Measurements from ENCODE around the gene TMEM185B.
"Not testable (repeated sequence)": the region's sequence is repeated elsewhere in the genome, so short reads cannot be mapped to it uniquely, and the experiment has no call there.

TMEM185B gene

DNA sequence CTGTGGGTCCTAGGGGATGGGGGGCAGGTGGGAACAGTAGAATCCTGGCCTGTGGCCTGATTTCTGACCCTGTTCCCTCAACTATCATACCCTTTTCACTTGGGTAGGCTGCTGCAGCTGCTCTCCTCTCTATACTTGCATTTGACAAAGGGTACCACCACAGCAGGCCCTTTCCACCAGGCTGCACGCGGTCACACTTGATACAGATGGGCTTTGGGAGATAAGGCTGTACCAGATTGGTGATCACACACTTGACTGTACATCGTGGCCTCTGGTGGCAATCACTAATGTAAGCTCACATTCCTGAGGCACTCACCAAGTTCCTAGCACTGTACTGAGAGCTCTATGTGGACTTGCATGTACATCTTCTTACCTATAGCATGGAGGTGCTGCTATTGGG lies 27.9 kb upstream of the TMEM185B start:
- DNase-seq, result no peak

DNA sequence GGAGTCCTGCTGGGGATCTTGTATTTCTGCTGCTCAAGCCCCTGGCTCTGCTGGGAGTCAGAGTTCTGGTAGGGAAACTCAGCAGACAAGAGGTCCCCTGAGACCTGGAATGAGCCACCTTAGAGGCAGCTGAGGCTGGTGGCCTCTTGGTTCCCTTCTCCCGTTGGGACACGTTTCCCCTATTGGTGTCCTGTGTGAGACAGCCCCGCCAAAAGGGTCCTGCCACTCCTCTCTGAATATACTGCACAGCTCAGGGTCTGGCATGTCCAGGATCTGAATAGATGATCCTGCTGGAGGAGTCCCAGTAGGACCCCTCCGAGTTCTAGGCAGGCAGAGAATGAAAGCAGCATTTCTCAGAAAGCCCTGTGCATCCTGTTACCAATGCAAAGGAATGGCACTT lies 27.4 kb upstream of the TMEM185B start:
- DNase-seq, result no peak

DNA sequence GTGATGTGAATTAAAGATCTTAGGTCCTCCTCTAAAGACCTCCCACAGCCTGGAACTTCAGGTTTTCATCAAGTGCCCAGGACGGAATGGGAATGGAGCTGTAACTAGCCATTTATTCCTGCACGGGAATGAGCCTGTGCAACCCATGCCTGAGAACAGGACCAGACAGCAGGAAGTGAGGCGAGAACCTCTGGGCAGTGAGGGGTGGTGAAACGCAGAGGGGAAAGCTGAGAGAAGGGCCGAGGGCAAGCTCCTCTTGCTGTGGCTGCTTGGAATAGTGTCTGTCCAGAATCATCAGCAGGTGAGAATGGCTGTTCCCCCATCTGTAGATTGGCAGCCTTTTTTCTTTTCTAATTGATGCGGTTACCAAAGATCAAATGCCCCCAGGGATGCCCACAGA lies 24.7 kb upstream of the TMEM185B start:
- no peak for DNase-seq

DNA sequence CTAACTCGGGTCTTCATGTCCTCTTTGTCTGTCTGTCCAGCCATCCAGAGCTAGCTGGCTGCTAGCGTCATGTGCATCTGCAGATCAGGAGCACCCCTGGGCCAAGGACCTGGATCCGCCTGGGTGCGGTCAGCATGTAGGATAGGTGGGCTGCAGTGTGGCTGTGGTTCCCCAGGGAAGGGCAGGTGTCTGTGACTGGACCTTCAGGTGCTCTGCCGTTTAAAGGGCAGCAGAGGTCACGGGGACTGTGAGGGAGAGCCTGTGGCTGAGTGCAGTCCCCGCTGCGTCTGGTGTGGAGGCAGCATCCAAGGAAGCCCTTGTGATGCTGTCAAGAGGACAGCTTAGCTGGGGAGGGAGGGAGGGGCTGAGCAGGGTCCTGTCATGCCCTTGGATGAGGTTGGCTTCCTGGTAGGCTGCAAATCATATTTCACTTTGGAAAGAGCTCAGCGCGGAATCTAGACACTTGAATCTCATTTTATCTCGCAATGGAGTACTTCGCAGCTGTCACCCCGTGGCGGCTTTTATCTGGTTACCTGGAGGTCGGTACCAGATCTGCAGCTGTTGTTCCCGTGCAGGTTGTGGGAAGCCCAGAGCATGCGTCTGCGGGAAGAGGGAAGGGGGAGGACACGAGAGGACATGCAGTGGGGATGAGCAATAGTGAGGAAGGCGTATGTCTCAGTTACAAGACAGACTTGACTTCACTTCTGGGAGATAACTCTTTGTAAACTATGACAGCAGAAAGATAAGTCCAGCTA lies 23.5 kb upstream of the TMEM185B start:
- DNase-seq, result peak; percentile 17

DNA sequence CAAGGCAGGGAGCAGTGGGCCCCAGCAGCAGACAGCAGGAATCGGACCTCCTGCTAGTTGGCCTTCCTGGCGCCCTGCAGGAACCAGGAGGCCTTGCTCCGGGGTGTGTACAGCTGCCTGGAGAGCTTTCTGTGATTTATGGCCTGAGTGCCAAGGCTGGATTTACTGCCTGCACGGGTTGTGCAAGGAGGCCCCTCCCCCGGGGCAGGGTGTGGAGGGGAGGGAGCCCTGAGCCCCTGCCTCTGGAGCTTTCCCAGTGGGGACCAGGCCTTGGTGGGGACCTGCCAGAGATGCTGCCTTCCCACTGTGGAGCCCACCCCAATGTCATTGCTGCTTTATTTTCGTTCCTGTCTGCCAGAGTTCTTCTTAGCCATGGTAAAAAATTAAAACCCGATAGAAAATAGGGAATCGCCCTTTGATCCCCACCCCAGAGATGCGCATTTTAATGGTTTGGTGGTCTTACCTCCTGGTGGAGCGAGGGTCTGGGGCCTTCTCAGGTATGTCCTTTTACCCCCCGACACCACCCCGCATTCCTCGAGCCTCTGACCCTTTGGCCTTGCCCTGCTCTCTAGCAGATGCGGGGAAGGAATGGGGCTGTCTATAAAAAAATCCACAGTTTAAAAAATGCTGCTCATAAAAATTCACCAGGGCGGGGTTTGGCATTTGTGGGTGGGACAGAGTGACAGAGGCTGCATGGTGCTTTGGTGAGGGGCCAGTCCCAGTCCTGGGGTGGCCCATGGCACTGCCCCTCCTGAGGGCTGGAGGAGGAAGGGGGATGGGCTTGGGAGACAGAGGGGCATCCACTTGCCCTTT lies 22.5 kb upstream of the TMEM185B start:
- DNase-seq, result peak; percentile 19

DNA sequence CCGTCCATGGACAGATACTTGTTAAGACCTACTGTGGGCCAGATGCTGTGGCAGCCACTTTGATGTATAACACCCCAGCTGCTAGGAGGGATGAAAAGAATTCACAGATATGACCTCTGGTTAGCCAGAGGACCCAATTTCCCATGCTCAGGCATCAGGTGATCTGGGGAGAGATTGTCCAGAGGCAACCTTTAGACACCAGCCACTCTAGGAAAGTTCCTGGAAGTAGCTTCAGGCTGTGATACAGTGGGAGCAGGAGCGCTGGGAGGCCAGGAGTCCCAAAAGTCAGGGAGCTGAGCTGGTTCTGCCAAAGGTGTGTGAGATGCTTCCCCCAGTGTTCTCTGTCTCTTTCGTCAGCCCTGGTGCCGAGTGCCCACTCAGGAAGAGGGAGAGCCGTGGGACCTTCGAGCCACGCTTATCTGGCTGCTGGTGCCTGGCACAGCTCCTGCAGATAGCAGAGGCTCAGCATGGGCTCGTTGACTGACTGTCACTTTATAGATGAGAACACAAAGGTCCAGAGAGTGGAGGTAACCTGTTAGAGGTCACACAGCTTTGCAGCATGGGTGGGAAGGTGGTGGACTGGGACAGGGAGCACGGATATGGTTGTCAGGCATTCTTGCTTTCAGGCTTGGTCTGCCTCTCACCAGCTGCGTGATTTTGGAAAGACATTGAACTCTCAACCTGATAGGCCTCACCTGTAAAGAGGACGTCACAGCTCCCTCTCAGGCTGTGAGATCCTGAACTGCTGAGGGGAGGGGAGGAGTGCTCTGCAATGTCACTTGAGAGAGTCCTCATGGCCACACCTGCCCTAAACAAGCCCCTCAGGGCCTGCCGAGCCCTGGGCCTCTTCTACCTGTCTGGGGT lies 21.7 kb upstream of the TMEM185B start:
- DNase-seq, result no peak

DNA sequence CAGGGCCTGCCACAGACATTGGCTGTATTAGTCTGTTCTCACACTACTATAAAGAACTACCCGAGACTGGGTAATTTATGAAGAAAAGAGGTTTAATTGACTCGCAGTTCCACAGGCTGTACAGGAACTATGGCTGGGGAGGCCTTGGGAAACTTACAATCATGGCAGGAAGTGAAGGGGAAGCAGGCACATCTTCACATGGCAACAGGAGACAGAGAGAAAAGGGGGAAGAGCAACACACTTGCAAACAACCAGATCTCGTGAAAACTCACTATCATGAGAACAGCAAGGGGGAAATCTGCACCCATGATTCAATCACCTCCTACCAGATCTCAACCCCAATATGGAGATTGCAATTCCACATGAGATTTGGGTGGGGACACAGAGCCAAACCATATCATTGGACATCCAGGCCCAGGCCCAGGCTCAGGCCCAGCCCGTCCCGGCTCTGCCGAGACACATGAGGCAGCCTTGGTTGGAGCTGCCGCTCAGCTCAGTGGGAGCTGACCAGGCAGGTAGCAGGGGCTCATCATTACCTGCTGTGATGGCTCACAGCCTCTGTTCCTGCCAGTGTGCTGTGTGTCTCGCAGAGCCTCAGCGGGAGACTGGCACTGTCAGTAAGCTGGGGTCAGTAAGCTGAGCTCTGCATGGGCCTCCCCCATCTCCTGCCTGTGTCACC lies 20.8 kb upstream of the TMEM185B start:
- no peak for DNase-seq

DNA sequence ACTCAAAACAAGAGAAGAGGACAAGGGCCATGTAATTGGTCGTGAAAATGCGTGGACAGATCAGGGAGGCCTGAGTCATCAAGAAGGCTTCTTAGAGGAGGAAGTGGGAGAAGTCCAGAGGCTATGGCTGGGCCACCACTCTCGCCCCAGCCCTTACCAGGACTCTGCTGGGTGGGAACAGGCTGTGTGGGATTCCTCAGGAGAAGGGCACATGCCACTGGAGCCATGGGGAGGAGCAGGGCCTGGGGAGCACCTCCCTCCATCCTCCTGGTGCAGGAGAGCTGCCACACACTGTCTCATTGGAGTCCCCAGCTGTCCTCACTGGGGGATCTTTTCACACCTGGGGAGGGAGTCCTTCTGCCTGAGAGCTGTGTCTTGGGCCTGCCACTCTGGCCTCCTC lies 20.0 kb upstream of the TMEM185B start:
- DNase-seq, result peak; percentile 19

DNA sequence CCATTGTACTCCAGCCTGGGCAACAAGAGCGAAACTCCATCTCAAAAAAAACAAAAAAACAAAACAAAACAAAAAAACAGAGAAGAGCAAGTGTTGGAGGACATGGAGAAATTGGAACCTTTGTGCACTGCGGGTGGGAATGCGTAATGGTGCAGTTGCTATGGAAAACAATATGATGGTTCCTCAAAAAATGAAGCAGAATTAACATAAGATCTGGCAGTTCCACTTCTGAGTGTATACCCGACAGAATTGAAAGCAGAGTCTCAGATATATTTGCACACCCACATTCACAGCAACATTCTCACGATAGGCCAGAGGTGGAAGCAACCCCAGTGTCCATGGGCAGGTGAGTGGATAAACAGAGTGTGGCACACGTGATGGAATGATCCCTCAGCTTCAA lies 18.5 kb upstream of the TMEM185B start:
- DNase-seq, result no peak

- no peak for DNase-seq
These were observed 17.8 kb upstream of the TMEM185B start for GRCh38 chr2:120240901-120241429.

DNA sequence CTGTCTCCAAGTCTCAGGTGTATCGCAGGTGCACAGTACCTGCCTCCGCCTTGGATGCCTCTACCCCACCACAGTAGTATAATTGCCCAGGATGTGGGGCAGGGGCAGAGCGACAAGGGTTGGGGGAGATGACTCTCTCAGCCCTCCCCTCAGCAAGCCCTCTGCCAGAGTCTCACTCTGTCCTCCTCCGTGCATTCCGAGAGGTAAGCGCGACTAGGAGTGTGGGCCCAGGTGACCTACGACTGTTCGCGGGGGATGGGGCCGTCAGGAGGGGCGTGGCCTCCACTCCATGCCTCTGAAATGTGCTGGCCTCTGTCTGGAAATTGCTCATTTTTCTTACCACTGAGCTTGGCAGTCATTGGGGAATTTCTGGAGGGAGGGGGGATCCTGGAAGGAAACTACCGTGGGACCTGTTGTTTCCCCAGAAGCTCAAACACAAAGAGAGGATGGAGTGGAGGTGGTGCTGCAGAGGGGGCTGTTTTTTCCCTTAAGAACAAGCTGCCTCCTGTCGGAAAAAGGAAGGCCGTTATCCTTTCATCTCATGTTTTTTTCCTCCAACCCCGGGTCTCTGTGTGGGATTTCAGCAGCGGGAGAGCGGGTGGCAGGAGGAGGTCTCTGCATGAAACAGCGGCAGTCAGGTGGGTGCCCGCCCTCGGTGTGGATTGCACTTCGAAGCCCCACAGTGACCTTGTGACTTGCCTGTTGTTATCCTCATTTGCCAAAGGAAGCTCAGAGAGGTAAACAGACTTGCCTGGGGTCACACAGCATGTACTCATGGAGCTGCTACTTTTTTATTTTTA lies 16.5 kb upstream of the TMEM185B start:
- DNase-seq, result peak; percentile 80

DNA sequence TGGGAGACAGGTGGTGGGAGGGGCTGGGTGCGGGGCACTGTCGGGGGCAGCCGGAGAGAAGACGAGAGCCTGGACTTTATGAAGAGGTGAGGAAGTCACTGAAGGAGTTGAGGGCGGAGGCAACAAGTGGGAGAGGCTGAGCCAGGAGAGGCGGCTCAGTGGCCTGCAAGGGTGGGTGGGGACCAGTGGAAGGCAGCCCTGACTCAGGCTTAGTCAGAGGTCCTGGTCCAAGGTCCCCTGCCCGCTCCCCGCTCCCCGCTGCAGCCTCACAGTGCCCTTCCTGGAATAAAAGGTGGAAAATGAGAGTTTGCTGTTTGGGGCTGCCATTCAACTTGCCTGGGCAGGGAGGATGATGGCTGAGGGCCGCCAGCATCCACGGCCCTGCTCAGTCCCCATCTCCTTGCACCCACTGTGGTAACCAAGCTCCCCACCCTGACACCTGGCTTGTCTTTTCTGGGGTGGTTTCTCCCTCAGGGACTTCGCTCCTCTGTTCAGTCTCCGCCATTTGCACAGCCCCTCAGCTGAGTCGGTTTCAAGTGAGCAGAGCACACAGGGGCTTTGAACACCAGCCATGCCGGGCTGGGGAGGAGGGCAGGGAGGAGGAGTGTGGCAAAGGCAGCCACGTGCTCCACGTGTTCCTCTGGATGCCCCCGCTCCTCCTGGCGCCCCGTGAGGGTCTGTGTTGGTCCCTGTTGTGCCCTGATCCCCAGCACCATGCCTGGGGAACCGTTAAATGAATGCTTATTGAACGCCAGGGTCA lies 15.7 kb upstream of the TMEM185B start:
- peak; percentile 29 for DNase-seq

DNA sequence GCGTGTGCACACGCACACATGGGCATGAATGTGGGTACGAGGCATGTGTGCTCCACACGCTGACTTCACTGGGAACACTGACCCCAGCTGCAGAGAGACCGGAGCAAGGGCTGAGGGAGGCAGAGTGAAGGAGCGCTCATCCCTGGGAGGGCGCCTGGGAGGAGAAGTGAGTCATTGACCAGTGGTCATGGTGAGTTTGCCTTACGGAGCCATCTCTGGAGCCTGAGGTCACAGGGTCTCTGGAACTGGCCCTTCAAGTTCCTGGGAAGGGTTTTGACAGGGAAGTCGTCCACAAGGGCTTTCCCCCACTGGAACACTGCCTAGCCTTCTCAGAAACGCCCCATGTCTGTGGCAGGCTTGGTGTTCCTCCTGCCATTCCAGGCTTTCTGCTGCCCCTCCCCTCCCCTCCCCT lies 14.3 kb upstream of the TMEM185B start:
- DNase-seq, result peak; percentile 26

- DNase-seq, result no peak
These were observed 13.6 kb upstream of the TMEM185B start for GRCh38 chr2:120236791-120237190.

GRCh38 chr2:120236316-120236715 lies 13.1 kb upstream of the TMEM185B start:
- no peak for DNase-seq

- DNase-seq, result no peak
These were observed 12.5 kb upstream of the TMEM185B start for GRCh38 chr2:120235681-120236080.

DNA sequence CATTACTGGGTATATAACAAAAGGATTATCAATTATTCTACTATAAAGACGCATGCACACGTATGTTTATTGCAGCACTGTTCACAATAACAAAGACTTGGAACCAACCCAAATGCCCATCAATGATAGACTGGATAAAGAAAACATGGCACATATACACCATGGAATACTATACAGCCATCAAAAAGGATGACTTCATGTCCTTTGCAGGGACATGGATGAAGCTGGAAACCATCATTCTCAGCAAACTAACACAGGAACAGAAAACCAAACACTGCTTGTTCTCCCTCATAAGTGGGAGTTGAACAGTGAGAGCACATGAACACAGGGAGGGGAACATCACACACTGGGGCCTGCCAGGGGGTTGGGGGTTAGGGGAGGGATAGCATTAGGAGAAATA lies 12.0 kb upstream of the TMEM185B start:
- DNase-seq, result not testable (repeated sequence)

DNA sequence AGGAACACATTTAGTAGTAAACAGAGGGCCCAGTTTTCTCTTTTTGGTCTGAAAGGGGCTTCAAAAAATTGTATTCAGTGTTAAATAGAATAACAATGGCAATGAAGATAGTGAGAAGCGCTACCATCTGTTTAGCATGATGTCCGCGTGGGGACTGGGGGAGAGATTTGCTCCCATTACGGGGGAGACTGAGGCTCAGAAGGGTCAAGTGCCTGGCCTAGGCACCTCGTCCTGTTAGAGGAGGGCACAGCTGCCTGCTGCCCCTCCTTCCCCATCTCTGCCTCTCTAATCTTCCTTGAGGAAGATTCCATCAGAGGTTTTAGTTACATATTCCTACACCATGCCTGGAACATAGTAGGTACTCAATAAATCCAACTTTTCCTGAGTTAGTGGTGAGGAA lies 10.1 kb upstream of the TMEM185B start:
- DNase-seq, result no peak

DNA sequence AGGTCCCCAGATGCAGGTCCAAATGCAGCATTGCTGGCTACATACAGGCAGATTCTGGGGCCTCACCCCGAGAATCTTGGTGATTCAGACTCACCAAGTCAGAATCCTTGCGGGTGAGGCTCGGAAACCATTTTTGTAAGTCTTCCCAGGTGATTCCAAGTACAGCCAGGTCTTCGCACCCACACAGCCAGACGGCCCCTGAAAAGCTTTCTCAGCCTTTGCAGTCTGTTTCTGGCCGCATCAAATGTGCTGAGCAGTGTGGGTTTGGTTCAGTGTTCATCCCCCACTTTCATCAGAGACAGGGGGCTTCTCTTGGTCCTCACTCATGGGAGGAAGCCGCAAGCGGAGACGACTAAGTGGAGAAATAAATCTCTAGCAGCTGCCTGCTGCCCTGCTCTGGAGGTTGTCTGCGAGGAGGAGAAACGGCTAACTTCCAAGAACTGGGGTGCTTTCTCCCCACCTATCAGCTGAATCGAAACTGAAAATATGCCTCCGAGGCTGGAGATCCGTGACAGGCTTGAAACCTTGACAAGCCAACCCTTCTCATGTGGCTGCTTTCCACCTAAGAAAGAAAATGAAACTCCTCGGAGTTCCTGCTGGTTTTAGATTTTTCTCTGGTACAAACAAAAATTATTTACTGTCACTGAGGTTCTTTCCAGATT lies 8.9 kb upstream of the TMEM185B start:
- no peak for DNase-seq

DNA sequence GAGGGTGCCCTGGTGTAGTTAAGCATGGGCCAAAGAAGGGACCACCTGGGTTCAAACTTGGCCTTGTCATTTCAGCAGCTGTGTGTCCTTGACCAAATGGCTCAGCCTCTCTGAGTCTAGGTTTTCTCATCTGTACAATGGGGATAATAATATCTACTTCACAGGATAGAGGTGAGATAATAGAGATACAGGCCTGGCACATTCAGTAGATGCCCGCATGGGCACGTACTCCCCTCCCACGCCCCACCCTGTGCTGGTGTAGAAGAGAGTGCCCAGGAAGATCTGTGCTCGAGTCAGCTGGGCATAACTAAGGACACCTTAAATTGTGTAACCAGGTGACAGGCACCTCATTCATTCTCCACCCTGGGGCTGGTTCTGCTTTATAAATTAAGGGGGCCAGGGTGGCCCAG lies 8.4 kb upstream of the TMEM185B start:
- DNase-seq, result no peak

Measured in fibroblast of skin of right quadriceps (primary cell).